Measurements from ENCODE around the gene NNT. TPM values are rescaled to one million over a fixed set of nuclear protein-coding genes. Genes with fewer than 3 reads are reported as not detected.
"Not testable (repeated sequence)": the region's sequence is repeated elsewhere in the genome, so short reads cannot be mapped to it uniquely, and the experiment has no call there.

NNT gene
- polyA plus RNA-seq, 3 donors, result 17.1 to 47.2 (median 41.2) TPM

DNA sequence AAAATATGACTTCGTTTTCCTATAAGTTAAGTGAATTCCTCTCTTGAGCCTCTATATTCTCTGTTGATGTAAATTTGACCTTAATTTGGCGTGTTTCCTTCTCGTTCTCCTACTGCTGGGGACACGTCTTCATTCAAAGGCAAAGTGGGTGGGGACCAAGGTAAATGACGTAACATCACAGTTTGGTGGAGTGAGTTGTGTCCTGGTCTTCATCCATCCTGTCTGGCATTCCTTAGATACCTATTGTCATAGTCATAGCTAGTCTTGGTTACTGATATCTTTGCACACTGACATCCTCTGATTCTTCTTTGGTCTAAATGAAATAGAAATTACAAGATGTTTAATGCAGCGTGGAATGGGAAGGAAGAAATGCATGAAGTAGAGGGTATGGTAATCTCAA is 108.5 kb downstream of the NNT start:
- intact Hi-C loops (cut with micrococcal nuclease), result no loop called here
- Histone ChIP-seq H3K36me3 (replicated peaks in 1 of 2; ENCODE audit: control insufficient read depth in 1 of 2, insufficient read depth in 2 of 2, low read length in 2 of 2) (no peaks in the 10 kb centered on the region), H3K79me2 (ENCODE audit: insufficient read depth, low read length) (no peaks in the 10 kb centered on the region), H3K27me3 (ENCODE audit: control insufficient read depth in 2 of 2, insufficient read depth in 2 of 2, low read length in 2 of 2) (no peaks in the 10 kb centered on the region), H3K9ac (ENCODE audit: insufficient read depth, low read length, poor library complexity, severe bottlenecking) (no peak overlapping the region), H3K27ac (ENCODE audit: low read depth in 1 of 2, low read length in 2 of 2) (no peak overlapping the region), H3K9me3 (replicated peaks in 1 of 2; ENCODE audit: control insufficient read depth in 1 of 2, insufficient read depth in 1 of 2, low read length in 2 of 2) (no peaks in the 10 kb centered on the region), H3K4me2 (replicated peaks; ENCODE audit: extremely low read depth, low read length, poor library complexity, severe bottlenecking) (no peak overlapping the region), H3K4me1 (ENCODE audit: control insufficient read depth in 1 of 2, insufficient read depth in 2 of 2, low read length in 2 of 2) (no peaks in the 10 kb centered on the region), H4K20me1 (ENCODE audit: insufficient read depth, low read length) (no peaks in the 10 kb centered on the region), H3K4me3 (replicated peaks in 1 of 3; ENCODE audit: low read depth in 2 of 3, low read length in 3 of 3) (no peak overlapping the region), H2AFZ (ENCODE audit: insufficient read depth, low read depth, low read length, poor library complexity, severe bottlenecking) (no peak overlapping the region)
- Mint-ChIP-seq H3K9me3 (no peaks in the 10 kb centered on the region), H3K4me3 (no peak overlapping the region), H3K27me3 (ENCODE audit: low read depth in 3 of 3) (peaks cover 0 to 11% (median 0%) of the 10 kb centered on the region in 3 donors), H3K36me3 (peaks cover 3 to 9% of the 10 kb centered on the region in 2 donors), H3K27ac (no peak overlapping the region), H3K4me1 (no peaks in the 10 kb centered on the region)
- TF ChIP-seq, protein P1, sequence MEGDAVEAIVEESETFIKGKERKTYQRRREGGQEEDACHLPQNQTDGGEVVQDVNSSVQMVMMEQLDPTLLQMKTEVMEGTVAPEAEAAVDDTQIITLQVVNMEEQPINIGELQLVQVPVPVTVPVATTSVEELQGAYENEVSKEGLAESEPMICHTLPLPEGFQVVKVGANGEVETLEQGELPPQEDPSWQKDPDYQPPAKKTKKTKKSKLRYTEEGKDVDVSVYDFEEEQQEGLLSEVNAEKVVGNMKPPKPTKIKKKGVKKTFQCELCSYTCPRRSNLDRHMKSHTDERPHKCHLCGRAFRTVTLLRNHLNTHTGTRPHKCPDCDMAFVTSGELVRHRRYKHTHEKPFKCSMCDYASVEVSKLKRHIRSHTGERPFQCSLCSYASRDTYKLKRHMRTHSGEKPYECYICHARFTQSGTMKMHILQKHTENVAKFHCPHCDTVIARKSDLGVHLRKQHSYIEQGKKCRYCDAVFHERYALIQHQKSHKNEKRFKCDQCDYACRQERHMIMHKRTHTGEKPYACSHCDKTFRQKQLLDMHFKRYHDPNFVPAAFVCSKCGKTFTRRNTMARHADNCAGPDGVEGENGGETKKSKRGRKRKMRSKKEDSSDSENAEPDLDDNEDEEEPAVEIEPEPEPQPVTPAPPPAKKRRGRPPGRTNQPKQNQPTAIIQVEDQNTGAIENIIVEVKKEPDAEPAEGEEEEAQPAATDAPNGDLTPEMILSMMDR (IDR thresholded peaks at IDR 0.05), result no peak
- no CpG with 5 or more reads among the region's 6 CpGs for WGBS (ENCODE audit: insufficient coverage)
- no peak for DNase-seq

DNA sequence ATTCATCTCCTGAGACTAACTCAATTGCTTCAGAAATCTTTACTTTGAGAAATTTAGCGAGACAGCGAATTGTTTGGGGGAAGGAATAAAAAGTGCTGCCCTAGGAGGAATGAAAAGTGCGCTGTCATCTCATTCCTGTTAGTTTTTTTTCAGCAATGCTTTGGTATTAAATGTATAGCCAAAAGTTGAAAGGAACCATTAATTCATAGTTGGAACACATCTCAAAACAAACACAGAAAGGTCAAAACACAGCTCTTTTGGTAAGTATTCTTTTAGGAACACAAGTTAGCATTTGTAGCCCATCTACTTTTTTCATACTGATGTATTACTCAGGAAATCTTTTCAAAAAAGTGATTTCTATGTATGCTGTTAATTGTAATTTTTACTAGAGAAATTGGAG is 109.1 kb downstream of the NNT start:
- H3K9me3 Mint-ChIP-seq, result no peaks in the 10 kb centered on the region

GRCh38 chr5:43719783-43720182 is 116.8 kb downstream of the NNT start:
- H3K4me2 ChIP-seq (replicated peaks; ENCODE audit: extremely low read depth, low read length, poor library complexity, severe bottlenecking); H3K4me1 Mint-ChIP-seq; H3K27me3 Mint-ChIP-seq (ENCODE audit: low read depth in 3 of 3); intact Hi-C loops (cut with micrococcal nuclease); H3K27me3 ChIP-seq (ENCODE audit: control insufficient read depth in 2 of 2, insufficient read depth in 2 of 2, low read length in 2 of 2); H3K9me3 ChIP-seq (replicated peaks in 1 of 2; ENCODE audit: control insufficient read depth in 1 of 2, insufficient read depth in 1 of 2, low read length in 2 of 2); H4K20me1 ChIP-seq (ENCODE audit: insufficient read depth, low read length); H3K27ac Mint-ChIP-seq; H3K79me2 ChIP-seq (ENCODE audit: insufficient read depth, low read length); H3K27ac ChIP-seq (ENCODE audit: low read depth in 1 of 2, low read length in 2 of 2); H3K9ac ChIP-seq (ENCODE audit: insufficient read depth, low read length, poor library complexity, severe bottlenecking); H3K4me1 ChIP-seq (ENCODE audit: control insufficient read depth in 1 of 2, insufficient read depth in 2 of 2, low read length in 2 of 2); H3K36me3 Mint-ChIP-seq; DNase-seq; H3K4me3 Mint-ChIP-seq; H3K36me3 ChIP-seq (replicated peaks in 1 of 2; ENCODE audit: control insufficient read depth in 1 of 2, insufficient read depth in 2 of 2, low read length in 2 of 2); H3K4me3 ChIP-seq (replicated peaks in 1 of 3; ENCODE audit: low read depth in 2 of 3, low read length in 3 of 3); H2AFZ ChIP-seq (ENCODE audit: insufficient read depth, low read depth, low read length, poor library complexity, severe bottlenecking): not testable (repeated sequence)
- no CpG with 5 or more reads among the region's 3 CpGs for WGBS (ENCODE audit: insufficient coverage)
- peaks cover 2 to 15% (median 7%) of the 10 kb centered on the region in 7 donors for H3K9me3 Mint-ChIP-seq

More for the DNA sequence above, 109.1 kb downstream of the NNT start:
- Histone ChIP-seq H3K27me3 (ENCODE audit: control insufficient read depth in 2 of 2, insufficient read depth in 2 of 2, low read length in 2 of 2) (no peaks in the 10 kb centered on the region), H3K27ac (ENCODE audit: low read depth in 1 of 2, low read length in 2 of 2) (no peak overlapping the region), H2AFZ (ENCODE audit: insufficient read depth, low read depth, low read length, poor library complexity, severe bottlenecking) (no peak overlapping the region), H3K4me3 (replicated peaks in 1 of 3; ENCODE audit: low read depth in 2 of 3, low read length in 3 of 3) (no peak overlapping the region), H4K20me1 (ENCODE audit: insufficient read depth, low read length) (no peaks in the 10 kb centered on the region), H3K4me2 (replicated peaks; ENCODE audit: extremely low read depth, low read length, poor library complexity, severe bottlenecking) (no peak overlapping the region), H3K9me3 (replicated peaks in 1 of 2; ENCODE audit: control insufficient read depth in 1 of 2, insufficient read depth in 1 of 2, low read length in 2 of 2) (no peaks in the 10 kb centered on the region), H3K79me2 (ENCODE audit: insufficient read depth, low read length) (no peaks in the 10 kb centered on the region), H3K4me1 (ENCODE audit: control insufficient read depth in 1 of 2, insufficient read depth in 2 of 2, low read length in 2 of 2) (no peaks in the 10 kb centered on the region), H3K9ac (ENCODE audit: insufficient read depth, low read length, poor library complexity, severe bottlenecking) (no peak overlapping the region), H3K36me3 (replicated peaks in 1 of 2; ENCODE audit: control insufficient read depth in 1 of 2, insufficient read depth in 2 of 2, low read length in 2 of 2) (no peaks in the 10 kb centered on the region)
- DNase-seq, result no peak
- H3K27me3 Mint-ChIP-seq (ENCODE audit: low read depth in 3 of 3), result peaks cover 0 to 11% (median 0%) of the 10 kb centered on the region in 3 donors
- H3K36me3 Mint-ChIP-seq, result peaks cover 0 to 6% of the 10 kb centered on the region in 2 donors
- no peaks in the 10 kb centered on the region for H3K4me1 Mint-ChIP-seq
- TF ChIP-seq, protein P1 (IDR thresholded peaks at IDR 0.05), result no peak
- no peak overlapping the region for H3K27ac Mint-ChIP-seq
- no CpG with 5 or more reads among the region's 3 CpGs for WGBS (ENCODE audit: insufficient coverage)
- no peak overlapping the region for H3K4me3 Mint-ChIP-seq
- intact Hi-C loops (cut with micrococcal nuclease), result no loop called here
